ENCODE results near the gene MOK. TPM values are rescaled to one million over a fixed set of nuclear protein-coding genes. Genes with fewer than 3 reads are reported as not detected.

MOK gene
- polyA plus RNA-seq, 3 donors, result 8.7 to 19.7 (median 18.7) TPM

- 80 to 93% (median 87%) methylated on average over 9 of the region's 9 CpGs for WGBS, 3 donors
- H3K27ac ChIP-seq (ENCODE audit: low read depth, low read length), result no peak overlapping the region
These were observed 103.6 kb downstream of the MOK start for GRCh38 chr14:102201353-102201738.

DNA sequence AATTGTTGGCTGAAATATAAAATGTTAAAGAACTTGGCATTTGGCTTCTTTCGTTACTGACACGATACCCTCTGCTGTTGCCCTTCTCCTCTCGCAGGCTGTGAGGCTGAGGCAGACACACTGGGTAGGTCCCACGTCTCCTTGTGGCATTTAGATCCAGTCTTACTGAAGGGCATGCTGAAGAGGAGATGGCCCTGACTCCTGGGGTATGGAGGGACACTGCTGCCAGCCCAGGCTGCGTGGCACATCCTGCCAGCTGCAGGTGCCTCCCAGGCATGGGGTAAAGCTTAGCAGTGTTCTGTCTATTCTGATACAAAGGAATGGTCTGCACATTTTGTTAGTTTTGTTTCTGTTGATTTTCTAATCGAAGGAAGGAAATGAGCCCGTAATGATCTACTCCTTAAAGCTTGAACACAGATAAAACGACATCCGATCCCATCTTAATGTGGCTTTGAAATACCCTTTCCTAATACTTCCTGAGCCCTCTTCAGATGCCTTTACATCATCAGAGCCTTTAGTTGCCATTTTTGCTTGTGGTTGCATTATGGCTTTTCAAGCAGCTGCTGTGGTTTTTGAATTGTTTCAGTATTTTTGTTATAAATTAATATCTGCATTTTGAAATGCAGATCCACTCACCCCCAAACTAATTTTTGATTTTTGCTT, 104.1 kb downstream of the MOK start:
- 57 to 81% (median 74%) methylated on average over 9 of the region's 9 CpGs for WGBS, 3 donors
- H3K27ac ChIP-seq (ENCODE audit: low read depth, low read length), result no peak overlapping the region

DNA sequence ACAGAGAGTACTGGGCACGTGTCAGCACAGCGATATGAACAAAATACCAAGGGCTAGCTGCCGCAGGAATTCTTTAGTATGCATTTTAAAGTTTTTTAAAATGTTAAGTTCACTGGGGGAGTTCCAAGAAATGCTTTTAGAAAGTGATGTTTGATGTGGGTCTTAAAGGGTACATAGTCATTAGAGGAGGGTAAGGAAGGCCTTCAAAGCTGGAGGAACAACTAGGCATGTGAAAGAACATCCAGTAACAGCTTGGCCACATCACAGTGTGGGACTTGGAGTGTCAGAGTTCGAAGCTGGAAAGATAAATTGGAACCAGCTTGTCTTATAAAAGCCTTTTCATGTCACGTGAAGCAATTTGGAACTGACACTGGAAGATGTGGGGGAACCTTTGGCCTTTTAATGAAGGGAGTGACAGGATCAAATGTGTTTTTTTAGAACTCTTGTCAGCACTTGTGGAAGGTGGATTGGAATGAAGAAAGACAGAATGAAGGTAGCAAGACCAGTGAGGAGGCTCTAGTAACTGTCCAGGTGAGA, 107.6 kb downstream of the MOK start:
- WGBS, 3 donors, result 74 to 85% (median 76%) methylated on average over 5 of the region's 5 CpGs
- no peak overlapping the region for H3K27ac ChIP-seq (ENCODE audit: low read depth, low read length)

DNA sequence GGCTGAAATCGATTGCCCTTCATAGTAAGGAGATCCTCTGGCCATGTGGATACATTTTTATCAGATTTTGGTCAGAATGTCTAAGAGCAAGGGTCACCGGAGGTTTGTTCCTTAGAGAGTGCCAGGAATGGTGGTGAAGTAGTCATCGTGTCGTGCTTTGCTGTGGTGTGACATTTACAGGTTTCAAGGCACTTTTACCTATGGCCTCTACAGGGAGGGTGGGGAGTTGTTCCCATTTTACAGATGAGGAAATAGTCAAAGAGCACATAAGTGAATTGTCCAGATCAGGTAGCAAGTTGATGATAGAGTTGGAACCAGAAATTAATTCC, 108.1 kb downstream of the MOK start:
- H3K27ac ChIP-seq (ENCODE audit: low read depth, low read length), result no peak overlapping the region
- 68 to 85% (median 78%) methylated on average over 4 of the region's 4 CpGs for WGBS, 3 donors

- WGBS, 3 donors, result 84 to 94% (median 88%) methylated on average over 6 of the region's 6 CpGs
- no peak overlapping the region for H3K27ac ChIP-seq (ENCODE audit: low read depth, low read length)
These were observed 108.7 kb downstream of the MOK start for GRCh38 chr14:102196039-102196901.

DNA sequence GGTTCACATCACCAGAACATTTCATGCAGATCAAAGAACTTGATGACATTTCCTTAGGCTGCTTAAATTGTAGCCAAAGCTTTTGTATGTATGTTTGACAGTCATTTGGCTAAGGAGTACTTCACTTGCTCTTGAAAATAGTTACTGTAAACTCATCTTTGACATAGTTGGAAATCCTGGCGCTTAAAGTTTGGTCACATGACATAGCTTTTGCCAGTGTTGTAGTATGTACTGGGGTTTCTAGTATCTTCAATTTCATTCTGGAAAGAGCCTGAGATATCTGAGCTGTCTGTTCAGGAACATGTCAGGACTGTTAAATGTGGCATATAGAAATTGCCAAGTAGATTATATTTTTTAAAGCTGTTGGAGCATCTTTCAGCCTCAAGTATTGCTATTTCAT, 109.5 kb downstream of the MOK start:
- WGBS, 3 donors, result 59 to 82% (median 62%) methylated on average over 1 of the region's 1 CpG
- no peak overlapping the region for H3K27ac ChIP-seq (ENCODE audit: low read depth, low read length)

DNA sequence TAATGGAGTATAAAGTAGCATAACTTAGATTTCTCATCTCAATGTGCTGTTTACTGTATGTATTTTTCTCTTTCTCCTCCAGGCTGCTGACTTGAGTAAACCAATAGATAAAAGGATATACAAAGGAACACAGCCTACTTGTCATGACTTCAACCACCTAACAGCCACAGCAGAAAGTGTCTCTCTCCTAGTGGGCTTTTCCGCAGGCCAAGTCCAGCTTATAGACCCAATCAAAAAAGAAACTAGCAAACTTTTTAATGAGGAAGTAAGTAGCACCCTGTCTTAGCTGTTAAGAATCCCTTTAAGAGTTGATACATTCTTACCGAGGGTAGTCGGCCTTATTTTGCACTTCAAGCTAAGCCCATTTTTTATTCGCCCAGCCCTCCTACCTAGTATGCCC, 110.1 kb downstream of the MOK start:
- H3K27ac ChIP-seq (ENCODE audit: low read depth, low read length), result no peak overlapping the region
- WGBS, 3 donors, result 70 to 82% (median 76%) methylated on average over 4 of the region's 4 CpGs

GRCh38 chr14:102192840-102193502, 112.0 kb downstream of the MOK start:
- no peak overlapping the region for H3K27ac ChIP-seq (ENCODE audit: low read depth, low read length)
- WGBS, 3 donors, result 87 to 93% (median 88%) methylated on average over 13 of the region's 13 CpGs

- 96 to 97% (median 97%) methylated on average over 5 of the region's 5 CpGs for WGBS, 3 donors
- H3K27ac ChIP-seq (ENCODE audit: low read depth, low read length), result no peak overlapping the region
These were observed 115.1 kb downstream of the MOK start for GRCh38 chr14:102189874-102190273.

DNA sequence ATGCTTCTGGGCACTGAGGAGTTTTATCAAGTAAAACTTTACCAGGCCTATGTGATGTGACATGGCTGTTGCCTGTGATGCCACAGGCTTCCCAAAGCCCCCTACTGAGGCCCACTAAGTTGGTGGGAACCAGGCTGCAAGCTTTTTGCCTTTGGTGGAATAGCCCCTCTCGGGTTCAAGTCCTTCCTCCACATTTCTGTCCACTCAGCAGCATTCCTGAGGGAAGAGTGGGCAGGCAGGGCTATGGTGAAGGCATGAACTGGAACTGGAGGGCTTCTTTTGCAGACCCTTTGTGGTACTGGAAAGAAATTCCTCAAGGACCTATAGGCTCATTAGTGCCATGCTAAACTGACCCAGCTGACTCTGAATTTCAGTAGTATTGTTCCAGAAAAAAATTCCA, 116.8 kb downstream of the MOK start:
- no peak overlapping the region for H3K27ac ChIP-seq (ENCODE audit: low read depth, low read length)
- 85 to 91% (median 86%) methylated on average over 1 of the region's 1 CpG for WGBS, 3 donors

DNA sequence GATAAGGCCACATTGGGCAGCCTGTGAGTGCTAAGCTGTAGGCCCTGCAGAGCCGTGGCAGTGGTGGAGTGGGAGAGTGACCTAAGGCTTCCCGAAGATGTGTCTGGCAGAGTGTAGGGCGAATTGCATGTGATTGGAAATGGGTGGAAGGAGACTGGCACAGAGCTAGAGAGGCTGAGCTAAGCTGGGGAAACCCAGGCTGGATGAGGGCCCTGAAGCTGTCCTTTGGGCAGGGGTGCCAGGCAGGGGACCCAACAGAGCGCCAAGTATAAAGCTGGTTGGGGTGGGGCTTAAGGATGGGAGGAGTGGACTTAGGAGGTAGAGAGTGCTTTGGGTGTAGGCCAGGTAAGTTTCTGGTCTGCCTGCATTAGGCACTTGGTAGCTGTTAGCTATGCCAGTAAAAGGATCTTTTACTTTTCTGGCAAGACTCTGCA, 117.4 kb downstream of the MOK start:
- WGBS, 3 donors, result 71 to 81% (median 79%) methylated on average over 4 of the region's 4 CpGs
- H3K27ac ChIP-seq (ENCODE audit: low read depth, low read length), result no peak overlapping the region

DNA sequence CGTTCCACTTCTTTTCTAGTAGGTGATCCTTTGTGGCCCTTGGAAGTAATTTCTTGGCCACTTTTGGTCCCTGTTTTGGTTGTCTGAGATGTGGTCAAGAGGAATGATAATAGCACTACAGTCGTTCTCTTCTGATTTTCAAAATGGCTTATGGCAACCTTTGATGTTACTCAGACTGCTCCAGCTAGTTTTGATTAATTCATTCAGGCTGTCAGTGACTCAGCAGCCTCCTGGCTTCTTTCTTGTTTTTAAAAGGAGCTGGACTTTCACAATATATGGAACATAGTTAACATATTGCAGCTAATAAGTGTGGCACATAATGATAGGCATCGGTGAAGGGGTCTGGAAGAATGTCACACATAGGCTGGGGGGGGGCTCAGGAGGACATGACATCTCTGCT, 117.9 kb downstream of the MOK start:
- WGBS, 3 donors, result 48 to 65% (median 62%) methylated on average over 3 of the region's 3 CpGs
- no peak overlapping the region for H3K27ac ChIP-seq (ENCODE audit: low read depth, low read length)

- no peak overlapping the region for H3K27ac ChIP-seq (ENCODE audit: low read depth, low read length)
- 76 to 88% (median 84%) methylated on average over 8 of the region's 8 CpGs for WGBS, 3 donors
These were observed 119.6 kb downstream of the MOK start for GRCh38 chr14:102185360-102185759.

- H3K27ac ChIP-seq (ENCODE audit: low read depth, low read length), result no peak overlapping the region
- 87 to 88% (median 88%) methylated on average over 14 of the region's 14 CpGs for WGBS, 3 donors
These were observed 120.5 kb downstream of the MOK start for GRCh38 chr14:102184316-102185035.

DNA sequence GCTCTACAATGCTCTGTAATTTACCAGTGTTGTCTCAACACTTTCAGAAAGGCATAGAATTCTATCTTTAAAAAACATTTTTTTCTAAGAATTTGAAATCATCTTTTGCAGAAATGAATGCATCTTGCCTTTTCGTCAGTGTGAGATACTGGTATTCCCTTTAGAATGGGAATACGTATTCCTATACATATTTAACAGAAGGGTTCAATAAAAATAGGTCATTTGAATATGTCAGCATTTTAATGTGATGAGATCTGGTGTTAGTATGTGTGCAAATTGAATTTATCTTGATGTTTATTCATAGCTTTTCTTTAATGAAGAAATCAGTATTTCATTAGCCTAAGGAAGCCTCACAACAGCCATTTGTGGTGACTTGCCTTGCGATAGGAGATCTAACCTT, 121.1 kb downstream of the MOK start:
- 94 to 97% (median 96%) methylated on average over 3 of the region's 3 CpGs for WGBS, 3 donors
- no peak overlapping the region for H3K27ac ChIP-seq (ENCODE audit: low read depth, low read length)

DNA sequence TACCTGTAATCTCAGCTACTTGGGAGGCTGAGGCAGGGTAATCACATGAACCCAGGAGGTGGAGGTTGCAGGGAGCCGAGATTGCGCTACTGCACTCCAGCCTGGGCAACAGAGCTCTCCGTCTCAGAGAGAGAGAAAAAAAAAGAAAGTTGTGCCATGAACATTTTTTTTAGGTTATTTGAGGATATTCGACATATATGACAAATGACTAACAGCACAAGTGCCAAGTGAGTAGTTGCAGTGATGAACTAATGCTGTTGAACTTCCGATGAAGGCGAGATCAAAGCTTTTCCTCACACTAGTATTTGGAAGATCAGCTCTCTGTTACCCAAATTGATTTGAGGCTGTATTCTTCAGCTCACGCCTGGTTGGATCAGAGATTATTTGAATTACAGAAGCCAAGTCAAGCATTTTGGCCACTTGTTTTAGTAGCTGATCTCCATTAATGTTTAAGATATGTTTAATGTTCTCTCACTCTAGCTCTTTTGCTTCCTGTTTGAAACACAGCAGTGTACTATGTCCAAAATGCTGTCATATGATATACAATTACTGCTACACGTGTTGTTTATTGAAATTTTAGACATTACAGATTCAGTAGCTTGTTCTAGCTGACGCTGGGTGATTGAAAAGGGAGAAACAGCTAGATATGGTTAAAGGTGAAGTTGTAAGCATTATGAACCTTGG, 121.9 kb downstream of the MOK start:
- H3K27ac ChIP-seq (ENCODE audit: low read depth, low read length), result no peak overlapping the region
- WGBS, 3 donors, result 69 to 76% (median 71%) methylated on average over 9 of the region's 9 CpGs

GRCh38 chr14:102182190-102182589, 122.8 kb downstream of the MOK start:
- H3K27ac ChIP-seq (ENCODE audit: low read depth, low read length), result no peak overlapping the region

- no peak overlapping the region for H3K27ac ChIP-seq (ENCODE audit: low read depth, low read length)
- 75 to 87% (median 85%) methylated on average over 1 of the region's 1 CpG for WGBS, 3 donors
These were observed 123.8 kb downstream of the MOK start for GRCh38 chr14:102181187-102181586.
